ENCODE results near the gene SRSF1. TPM values are rescaled to one million over a fixed set of nuclear protein-coding genes. Genes with fewer than 3 reads are reported as not detected.
A peak's percentile ranks its signal among the peaks of the same experiment; 100 is the strongest.

Gene SRSF1
- total and polyA plus RNA-seq, 4 donors: 52.3 to 201 (median 114) TPM

GRCh38 chr17:57957886-57958285, 49.2 kb downstream of the SRSF1 start (continued):
- no peak for TF ChIP-seq CTCF (IDR thresholded peaks at IDR 0.05; ENCODE audit: low read depth, low read length, missing input control)
- TF ChIP-seq RAD21 (IDR thresholded peaks at IDR 0.05): no peak
- no peak for TF ChIP-seq GABPA (IDR thresholded peaks at IDR 0.05 in 1 of 2, conservative IDR thresholded peaks at IDR 0.05 in 1 of 2)
- no peak for TF ChIP-seq YY1 (IDR thresholded peaks at IDR 0.05)
- no peak for TF ChIP-seq TAF1 (conservative IDR thresholded peaks at IDR 0.05)
- no peak for TF ChIP-seq FOXA2 (IDR thresholded peaks at IDR 0.05)

- DNase-seq (ENCODE audit: low spot score): no peak
- Histone ChIP-seq H3K4me3 (ENCODE audit: low read depth in 1 of 3, low read length in 3 of 3) (no peak overlapping the region), H3K9ac (ENCODE audit: low read depth in 1 of 2, low read length in 2 of 2) (no peak overlapping the region), H3K36me3 (ENCODE audit: control insufficient read depth in 4 of 4, insufficient read depth in 3 of 4, low read depth in 1 of 4, low read length in 3 of 4) (no peaks in the 10 kb centered on the region), H3K27ac (ENCODE audit: low read depth in 1 of 2, low read length in 2 of 2) (no peak overlapping the region), H3K9me3 (ENCODE audit: control insufficient read depth in 4 of 4, low read length in 3 of 4) (no peaks in the 10 kb centered on the region), H3K27me3 (ENCODE audit: control insufficient read depth in 4 of 4, insufficient read depth in 4 of 4, low read length in 3 of 4) (no peaks in the 10 kb centered on the region), H3K4me1 (ENCODE audit: control insufficient read depth in 4 of 4, insufficient read depth in 4 of 4, low read length in 3 of 4) (peaks cover 8 to 24% (median 19%) of the 10 kb centered on the region in 4 donors)
- TF ChIP-seq NR2F2 (IDR thresholded peaks at IDR 0.05) (no peak), ATF3 (IDR thresholded peaks at IDR 0.05) (no peak), RAD21 (IDR thresholded peaks at IDR 0.05) (no peak), TAF1 (conservative IDR thresholded peaks at IDR 0.05) (no peak), GABPA (IDR thresholded peaks at IDR 0.05 in 1 of 2, conservative IDR thresholded peaks at IDR 0.05 in 1 of 2) (no peak), MAX (IDR thresholded peaks at IDR 0.05) (no peak), EGR1 (IDR thresholded peaks at IDR 0.05; ENCODE audit: low read depth in 2 of 2) (no peak), SP1 (IDR thresholded peaks at IDR 0.05) (no peak)
- 96% methylated on average over 8 of the region's 8 CpGs for WGBS
These were observed 49.8 kb downstream of the SRSF1 start for GRCh38 chr17:57957120-57957850.

- peaks cover 8 to 24% (median 19%) of the 10 kb centered on the region in 4 donors for H3K4me1 ChIP-seq (ENCODE audit: control insufficient read depth in 4 of 4, insufficient read depth in 4 of 4, low read length in 3 of 4)
- TF ChIP-seq HNF4A (conservative IDR thresholded peaks at IDR 0.05): no peak
- DNase-seq (ENCODE audit: low spot score): peak; percentile 22
- no peaks in the 10 kb centered on the region for H3K27me3 ChIP-seq (ENCODE audit: control insufficient read depth in 4 of 4, insufficient read depth in 4 of 4, low read length in 3 of 4)
- 72% methylated on average over 13 of the region's 13 CpGs for WGBS
- no peak overlapping the region for H3K27ac ChIP-seq (ENCODE audit: low read depth in 1 of 2, low read length in 2 of 2)
- H3K9ac ChIP-seq (ENCODE audit: low read depth in 1 of 2, low read length in 2 of 2): no peak overlapping the region
- no peaks in the 10 kb centered on the region for H3K9me3 ChIP-seq (ENCODE audit: control insufficient read depth in 4 of 4, low read length in 3 of 4)
- no peak overlapping the region for H3K4me3 ChIP-seq (ENCODE audit: low read depth in 1 of 3, low read length in 3 of 3)
- H3K36me3 ChIP-seq (ENCODE audit: control insufficient read depth in 4 of 4, insufficient read depth in 3 of 4, low read depth in 1 of 4, low read length in 3 of 4): no peaks in the 10 kb centered on the region
These were observed 50.5 kb downstream of the SRSF1 start for GRCh38 chr17:57956291-57957119.

All from liver (tissue), 9 donors.